Measurements from ENCODE around the gene MTA1.

Gene MTA1

GRCh38 chr14:105498430-105499255 lies 79.0 kb downstream of the MTA1 start:
- H3K4me3 ChIP-seq (ENCODE audit: low read depth, low read length), result no peak overlapping the region
- no peak for TF ChIP-seq CTCF (IDR thresholded peaks at IDR 0.05; ENCODE audit: low read depth, low read length)

DNA sequence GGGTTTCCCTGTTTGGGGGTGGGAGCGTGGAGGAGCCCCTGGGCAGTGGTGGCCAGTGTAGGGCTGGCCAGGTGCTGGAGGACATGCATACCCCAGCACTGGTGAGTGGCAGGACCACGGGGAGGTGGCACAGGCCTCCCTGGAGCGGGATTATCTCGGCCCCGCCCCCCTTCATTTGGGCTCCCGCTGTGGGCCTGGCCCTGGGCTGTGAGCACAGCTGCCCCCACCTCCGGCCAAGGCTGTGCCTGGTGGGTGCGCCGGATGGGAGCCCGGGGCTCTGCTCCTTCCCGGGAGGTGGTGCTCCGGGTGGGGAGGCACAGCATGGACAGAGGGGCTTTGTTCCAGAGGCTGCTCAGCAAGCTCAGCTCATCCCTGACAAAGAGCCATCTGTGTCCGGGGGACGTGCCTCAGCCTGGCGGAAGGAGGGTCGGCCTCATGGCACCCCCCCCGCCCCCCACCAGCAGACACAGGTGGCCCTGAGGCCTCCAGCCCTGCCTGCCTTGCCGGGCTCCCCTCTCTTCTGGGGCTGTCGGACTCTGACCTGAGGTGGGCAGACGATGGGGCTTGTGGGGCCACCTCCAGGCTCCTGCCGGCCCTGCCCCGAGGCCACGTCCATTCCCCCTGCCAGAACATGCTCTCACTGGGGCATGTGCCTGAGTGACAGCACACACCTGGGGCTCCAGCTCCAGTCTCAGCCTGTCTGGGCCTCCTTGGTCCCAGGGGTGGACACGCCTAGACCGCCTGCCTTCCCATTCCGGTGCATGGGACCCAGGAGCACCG lies 79.8 kb downstream of the MTA1 start:
- TF ChIP-seq CTCF (IDR thresholded peaks at IDR 0.05; ENCODE audit: low read depth, low read length), result no peak
- no peak overlapping the region for H3K4me3 ChIP-seq (ENCODE audit: low read depth, low read length)

GRCh38 chr14:105500036-105500725 lies 80.6 kb downstream of the MTA1 start:
- no peak overlapping the region for H3K4me3 ChIP-seq (ENCODE audit: low read depth, low read length)
- no peak for TF ChIP-seq CTCF (IDR thresholded peaks at IDR 0.05; ENCODE audit: low read depth, low read length)

DNA sequence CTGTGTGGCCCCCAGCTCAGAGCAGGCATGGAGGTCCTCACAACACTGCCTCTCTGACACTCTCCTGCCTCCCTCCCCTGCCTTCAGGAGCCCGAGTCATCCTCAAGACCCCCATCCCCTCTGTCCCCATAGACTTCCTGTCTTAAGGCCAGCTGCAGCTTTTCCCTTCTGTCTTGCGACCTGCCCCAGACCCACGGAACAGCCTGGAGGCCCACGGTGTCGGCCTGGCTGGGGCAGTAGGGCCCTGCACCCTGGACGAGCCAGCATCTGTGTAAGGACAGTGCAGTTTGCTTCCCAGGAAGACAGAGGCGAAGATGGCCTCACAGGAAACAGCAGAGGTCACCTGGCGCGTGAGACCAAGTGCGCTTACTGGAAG lies 81.1 kb downstream of the MTA1 start:
- no peak overlapping the region for H3K4me3 ChIP-seq (ENCODE audit: low read depth, low read length)
- no peak for TF ChIP-seq CTCF (IDR thresholded peaks at IDR 0.05; ENCODE audit: low read depth, low read length)

GRCh38 chr14:105501504-105502291 lies 82.1 kb downstream of the MTA1 start:
- H3K4me3 ChIP-seq (ENCODE audit: low read depth, low read length), result no peak overlapping the region
- no peak for TF ChIP-seq CTCF (IDR thresholded peaks at IDR 0.05; ENCODE audit: low read depth, low read length)

DNA sequence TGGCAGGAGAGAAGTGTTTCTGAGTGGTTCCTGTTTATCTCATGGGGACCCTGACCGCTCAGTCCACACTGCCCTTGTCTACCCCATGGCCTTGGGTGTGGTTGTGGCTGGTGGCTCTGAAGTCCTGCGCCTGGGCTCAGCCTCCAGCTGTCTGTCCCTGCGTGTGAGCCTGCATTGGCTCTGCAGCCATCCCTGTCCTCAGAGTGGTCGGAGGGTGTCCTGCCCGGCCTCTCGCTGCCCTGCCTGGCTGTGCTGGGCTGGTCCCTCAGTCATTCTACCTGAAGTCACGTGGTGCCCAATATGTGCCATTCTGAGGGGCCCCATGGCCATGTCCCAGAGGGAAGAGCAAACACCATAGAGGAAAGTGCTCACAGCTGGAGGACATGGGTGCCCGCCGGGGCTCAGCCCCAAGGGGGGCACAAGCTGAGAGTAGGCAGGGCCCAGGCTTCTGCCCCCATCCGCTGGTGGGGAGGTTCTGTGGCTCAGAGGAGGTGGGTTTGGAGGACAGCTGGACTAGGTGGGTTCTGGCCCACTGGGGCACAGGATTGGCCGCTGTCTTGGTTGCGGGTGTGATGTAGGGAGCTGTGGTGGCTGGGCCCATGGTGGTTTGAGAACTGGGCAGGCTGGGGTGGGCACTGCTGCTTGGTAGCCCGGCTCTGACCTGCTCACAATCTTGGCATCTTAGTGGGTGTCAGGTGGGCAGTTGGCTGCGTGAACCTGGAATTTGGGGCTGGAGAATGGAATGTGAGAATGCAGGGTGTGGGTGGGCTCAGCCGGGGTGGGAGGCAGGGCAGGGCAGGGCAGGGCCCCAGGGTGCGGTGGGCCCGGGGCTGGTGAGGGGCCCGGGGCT lies 83.0 kb downstream of the MTA1 start:
- TF ChIP-seq CTCF (IDR thresholded peaks at IDR 0.05; ENCODE audit: low read depth, low read length), result no peak
- no peak overlapping the region for H3K4me3 ChIP-seq (ENCODE audit: low read depth, low read length)

All from WI38 (cell line).